GM18873 (cell line): ENCODE data around the gene CREBRF.
"Not testable (repeated sequence)": the region's sequence is repeated elsewhere in the genome, so short reads cannot be mapped to it uniquely, and the experiment has no call there.

Experiments used
- ATAC-seq: cut with Tn5 transposase; IDR thresholded peaks from one replicate; pipeline ENCODE4 v1.9.1; 2021; ENCODE audit warnings: mild to moderate bottlenecking, moderate library complexity, moderate number of reproducible peaks; ENCODE audit not compliant: unreplicated experiment, low FRiP score

Gene CREBRF

GRCh38 chr5:173076471-173076870 lies 20.3 kb downstream of the CREBRF start:
- ATAC-seq = not testable (repeated sequence)

GRCh38 chr5:173078878-173079277 lies 22.7 kb downstream of the CREBRF start:
- no peak for ATAC-seq

- ATAC-seq = no peak
Measured at GRCh38 chr5:173089581-173089980, 33.4 kb downstream of the CREBRF start.

GRCh38 chr5:173090639-173091038 lies 34.5 kb downstream of the CREBRF start:
- no peak for ATAC-seq

GRCh38 chr5:173091981-173092380 lies 35.8 kb downstream of the CREBRF start:
- no peak for ATAC-seq

- ATAC-seq = no peak
Measured at GRCh38 chr5:173093606-173094005, 37.5 kb downstream of the CREBRF start.

GRCh38 chr5:173094012-173094661 lies 38.0 kb downstream of the CREBRF start:
- no peak for ATAC-seq

GRCh38 chr5:173098787-173099186 lies 42.6 kb downstream of the CREBRF start:
- ATAC-seq = no peak

GRCh38 chr5:173099461-173099860 lies 43.3 kb downstream of the CREBRF start:
- no peak for ATAC-seq

- ATAC-seq = no peak
Measured at GRCh38 chr5:173101245-173101644, 45.1 kb downstream of the CREBRF start.

- ATAC-seq = no peak
Measured at GRCh38 chr5:173103411-173103810, 47.3 kb downstream of the CREBRF start.

GRCh38 chr5:173108914-173109313 lies 52.8 kb downstream of the CREBRF start:
- ATAC-seq = no peak

GRCh38 chr5:173114536-173114935 lies 58.4 kb downstream of the CREBRF start:
- ATAC-seq = no peak

GRCh38 chr5:173119719-173120118 lies 63.6 kb downstream of the CREBRF start:
- ATAC-seq = no peak

GRCh38 chr5:173123416-173123815 lies 67.3 kb downstream of the CREBRF start:
- no peak for ATAC-seq

GRCh38 chr5:173132166-173132565 lies 76.0 kb downstream of the CREBRF start:
- ATAC-seq = not testable (repeated sequence)

- ATAC-seq = no peak
Measured at GRCh38 chr5:173138707-173139106, 82.6 kb downstream of the CREBRF start.

GRCh38 chr5:173139631-173140030 lies 83.5 kb downstream of the CREBRF start:
- no peak for ATAC-seq

- ATAC-seq = no peak
Measured at GRCh38 chr5:173140769-173141168, 84.6 kb downstream of the CREBRF start.

GRCh38 chr5:173143567-173143966 lies 87.4 kb downstream of the CREBRF start:
- no peak for ATAC-seq

GRCh38 chr5:173144200-173145176 lies 88.3 kb downstream of the CREBRF start, which contains the start of gene BNIP1:
BNIP1 (plus strand) TSS chr5:173144531; CDS start chr5:173144546, 15 bp downstream.
- peak; percentile 82 for ATAC-seq
